ENCODE data around the gene CA4.

Gene CA4

DNA sequence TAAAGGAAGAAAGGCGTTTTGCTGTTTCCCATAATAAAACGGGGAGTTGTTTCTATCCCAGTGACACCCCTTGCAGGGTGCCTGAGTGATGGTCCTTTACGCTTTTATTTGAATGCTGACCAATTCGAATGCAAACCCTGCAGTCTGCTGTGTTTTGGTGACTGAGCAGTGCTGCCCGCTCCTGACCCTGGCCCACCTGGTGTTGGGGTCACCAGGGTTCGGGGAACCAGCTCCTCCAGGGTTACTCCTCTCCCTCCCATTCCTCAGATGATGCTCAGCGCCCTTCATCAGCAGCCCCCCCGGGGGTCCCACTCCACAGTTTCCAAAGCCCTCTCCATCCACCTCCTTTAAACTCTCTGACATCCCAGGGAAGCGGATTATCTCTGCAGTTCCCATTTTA, 6.0 kb downstream of the CA4 start:
- Histone ChIP-seq H3K27ac (ENCODE audit: low read depth, low read length) (no peak overlapping the region), H3K27me3 (ENCODE audit: low read length) (no peaks in the 10 kb centered on the region), H3K9ac (ENCODE audit: low read length) (no peak overlapping the region), H3K4me2 (ENCODE audit: low read depth, low read length, poor library complexity, severe bottlenecking) (no peak overlapping the region), H3K9me3 (ENCODE audit: insufficient read depth, low read length) (no peaks in the 10 kb centered on the region), H3F3A (ENCODE audit: insufficient read depth) (no peaks in the 10 kb centered on the region), H4K20me1 (ENCODE audit: low read depth, low read length) (no peaks in the 10 kb centered on the region), H2AFZ (ENCODE audit: low read depth, low read length, severe bottlenecking) (no peak overlapping the region), H3K9me2 (replicated peaks; ENCODE audit: insufficient read depth, low read length) (no peaks in the 10 kb centered on the region), H3K36me3 (ENCODE audit: low read length) (no peaks in the 10 kb centered on the region), H3K4me3 (ENCODE audit: insufficient read depth, low read length, poor library complexity, severe bottlenecking) (no peak overlapping the region), H3K79me2 (ENCODE audit: insufficient read depth, low read length) (no peaks in the 10 kb centered on the region)
- TF ChIP-seq EZH2phosphoT487 (conservative IDR thresholded peaks at IDR 0.05; ENCODE audit: low read length), result no peak
- TF ChIP-seq, protein P1, sequence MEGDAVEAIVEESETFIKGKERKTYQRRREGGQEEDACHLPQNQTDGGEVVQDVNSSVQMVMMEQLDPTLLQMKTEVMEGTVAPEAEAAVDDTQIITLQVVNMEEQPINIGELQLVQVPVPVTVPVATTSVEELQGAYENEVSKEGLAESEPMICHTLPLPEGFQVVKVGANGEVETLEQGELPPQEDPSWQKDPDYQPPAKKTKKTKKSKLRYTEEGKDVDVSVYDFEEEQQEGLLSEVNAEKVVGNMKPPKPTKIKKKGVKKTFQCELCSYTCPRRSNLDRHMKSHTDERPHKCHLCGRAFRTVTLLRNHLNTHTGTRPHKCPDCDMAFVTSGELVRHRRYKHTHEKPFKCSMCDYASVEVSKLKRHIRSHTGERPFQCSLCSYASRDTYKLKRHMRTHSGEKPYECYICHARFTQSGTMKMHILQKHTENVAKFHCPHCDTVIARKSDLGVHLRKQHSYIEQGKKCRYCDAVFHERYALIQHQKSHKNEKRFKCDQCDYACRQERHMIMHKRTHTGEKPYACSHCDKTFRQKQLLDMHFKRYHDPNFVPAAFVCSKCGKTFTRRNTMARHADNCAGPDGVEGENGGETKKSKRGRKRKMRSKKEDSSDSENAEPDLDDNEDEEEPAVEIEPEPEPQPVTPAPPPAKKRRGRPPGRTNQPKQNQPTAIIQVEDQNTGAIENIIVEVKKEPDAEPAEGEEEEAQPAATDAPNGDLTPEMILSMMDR (IDR thresholded peaks at IDR 0.05; ENCODE audit: insufficient read depth, low read length, poor library complexity, severe bottlenecking), result no peak

DNA sequence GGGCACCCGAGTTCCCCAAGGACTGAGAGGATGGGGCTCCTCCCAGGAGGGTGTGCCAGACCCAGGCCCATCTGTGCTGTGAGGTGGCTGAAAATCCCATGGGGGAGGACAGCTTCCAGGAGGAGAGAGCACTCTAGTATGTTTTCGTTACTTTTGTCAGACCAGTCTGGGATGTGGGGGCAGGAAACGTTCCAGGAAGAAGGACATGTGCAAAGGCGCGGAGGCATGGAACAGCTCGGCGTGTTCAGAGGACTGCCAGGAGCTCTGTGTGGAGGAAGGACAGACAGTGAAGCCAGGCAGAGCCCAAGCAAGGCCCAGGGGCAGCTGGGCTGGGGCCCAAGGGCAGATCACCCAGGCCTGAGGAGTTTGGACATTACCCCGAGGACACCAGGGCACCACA, 7.0 kb downstream of the CA4 start:
- no peak for TF ChIP-seq EZH2phosphoT487 (conservative IDR thresholded peaks at IDR 0.05; ENCODE audit: low read length)
- TF ChIP-seq, protein P1 (IDR thresholded peaks at IDR 0.05; ENCODE audit: insufficient read depth, low read length, poor library complexity, severe bottlenecking), result no peak
- Histone ChIP-seq H3K9me2 (replicated peaks; ENCODE audit: insufficient read depth, low read length) (no peaks in the 10 kb centered on the region), H4K20me1 (ENCODE audit: low read depth, low read length) (no peaks in the 10 kb centered on the region), H3K9ac (ENCODE audit: low read length) (no peak overlapping the region), H2AFZ (ENCODE audit: low read depth, low read length, severe bottlenecking) (no peak overlapping the region), H3K79me2 (ENCODE audit: insufficient read depth, low read length) (no peaks in the 10 kb centered on the region), H3K4me3 (ENCODE audit: insufficient read depth, low read length, poor library complexity, severe bottlenecking) (no peak overlapping the region), H3K27me3 (ENCODE audit: low read length) (no peaks in the 10 kb centered on the region), H3K27ac (ENCODE audit: low read depth, low read length) (no peak overlapping the region), H3K36me3 (ENCODE audit: low read length) (no peaks in the 10 kb centered on the region), H3K9me3 (ENCODE audit: insufficient read depth, low read length) (no peaks in the 10 kb centered on the region), H3F3A (ENCODE audit: insufficient read depth) (no peaks in the 10 kb centered on the region), H3K4me2 (ENCODE audit: low read depth, low read length, poor library complexity, severe bottlenecking) (no peak overlapping the region)

DNA sequence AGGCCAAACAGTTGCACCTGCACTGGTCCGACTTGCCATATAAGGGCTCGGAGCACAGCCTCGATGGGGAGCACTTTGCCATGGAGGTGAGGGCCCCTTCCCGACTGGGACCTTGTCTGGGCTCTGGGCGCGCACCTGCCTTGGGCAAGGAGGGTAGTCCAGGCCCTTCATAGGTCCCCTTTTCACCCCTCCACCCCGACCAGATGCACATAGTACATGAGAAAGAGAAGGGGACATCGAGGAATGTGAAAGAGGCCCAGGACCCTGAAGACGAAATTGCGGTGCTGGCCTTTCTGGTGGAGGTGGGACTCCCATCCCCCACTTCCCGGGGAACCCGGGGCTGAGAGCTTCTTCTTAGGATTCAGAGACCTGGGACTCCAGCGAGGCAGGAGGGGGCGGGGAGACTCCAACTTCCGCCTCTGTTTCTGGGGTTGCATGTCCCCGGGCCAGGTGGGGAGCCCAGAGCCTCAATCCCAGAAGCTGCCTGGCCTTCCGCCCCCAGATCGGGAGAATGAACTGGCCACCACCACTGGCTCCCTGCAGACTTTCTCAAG, 7.8 kb downstream of the CA4 start:
- H3K9me2 ChIP-seq (replicated peaks; ENCODE audit: insufficient read depth, low read length), result no peaks in the 10 kb centered on the region
- H3F3A ChIP-seq (ENCODE audit: insufficient read depth), result no peaks in the 10 kb centered on the region
- no peak overlapping the region for H3K4me2 ChIP-seq (ENCODE audit: low read depth, low read length, poor library complexity, severe bottlenecking)
- H4K20me1 ChIP-seq (ENCODE audit: low read depth, low read length), result no peaks in the 10 kb centered on the region
- TF ChIP-seq, protein P1 (IDR thresholded peaks at IDR 0.05; ENCODE audit: insufficient read depth, low read length, poor library complexity, severe bottlenecking), result no peak
- TF ChIP-seq EZH2phosphoT487 (conservative IDR thresholded peaks at IDR 0.05; ENCODE audit: low read length), result no peak
- no peaks in the 10 kb centered on the region for H3K36me3 ChIP-seq (ENCODE audit: low read length)
- H3K4me3 ChIP-seq (ENCODE audit: insufficient read depth, low read length, poor library complexity, severe bottlenecking), result no peak overlapping the region
- no peaks in the 10 kb centered on the region for H3K79me2 ChIP-seq (ENCODE audit: insufficient read depth, low read length)
- H3K9ac ChIP-seq (ENCODE audit: low read length), result no peak overlapping the region
- no peaks in the 10 kb centered on the region for H3K27me3 ChIP-seq (ENCODE audit: low read length)
- H3K9me3 ChIP-seq (ENCODE audit: insufficient read depth, low read length), result no peaks in the 10 kb centered on the region
- H3K27ac ChIP-seq (ENCODE audit: low read depth, low read length), result no peak overlapping the region
- H2AFZ ChIP-seq (ENCODE audit: low read depth, low read length, severe bottlenecking), result no peak overlapping the region

Data from SU-DHL-6 (cell line).